Hepatocyte (in vitro differentiated cells): ENCODE data around the gene CEBPB. TPM values are rescaled to one million over a fixed set of nuclear protein-coding genes. Genes with fewer than 3 reads are reported as not detected.

Experiments
- DNase-seq: peaks from one replicate; pipeline ENCODE4 v3.0.0-alpha.2; 2016; ENCODE audit warnings: low spot score
- H2AFZ ChIP-seq: fragments of 200-600 bp; sonication (generic); 2 replicates; pipeline ENCODE4 v1.6.0; 2016; ENCODE audit warnings: antibody characterized with exemption, mild to moderate bottlenecking
- H3K27ac ChIP-seq: fragments of 200-600 bp; sonication (generic); 2 replicates; pipeline ENCODE4 v1.5.1; 2016; ENCODE audit warnings: mild to moderate bottlenecking
- H3K27me3 ChIP-seq: fragments of 200-600 bp; sonication (generic); 2 replicates; pipeline ENCODE4 v1.6.1; 2016
- H3K36me3 ChIP-seq: fragments of 200-600 bp; sonication (generic); replicated peaks from 2 replicates; pipeline ENCODE4 v1.5.1; 2016; ENCODE audit warnings: low read depth; ENCODE audit not compliant: insufficient read depth
- H3K4me1 ChIP-seq: fragments of 200-600 bp; sonication (generic); 2 replicates; pipeline ENCODE4 v1.5.1; 2016; ENCODE audit warnings: mild to moderate bottlenecking, moderate library complexity; ENCODE audit not compliant: insufficient read depth
- H3K4me2 ChIP-seq: fragments of 200-600 bp; sonication (generic); 2 replicates; pipeline ENCODE4 v1.6.0; 2016
- H3K4me3 ChIP-seq: fragments of 200-600 bp; sonication (generic); 2 replicates; pipeline ENCODE4 v1.5.1; 2016; ENCODE audit warnings: mild to moderate bottlenecking
- H3K79me2 ChIP-seq: fragments of 200-600 bp; sonication (generic); 2 replicates; pipeline ENCODE4 v1.6.0; 2017; ENCODE audit warnings: mild to moderate bottlenecking
- H3K9me2 ChIP-seq: fragments of 200-600 bp; sonication (generic); replicated peaks from 2 replicates; pipeline ENCODE4 v1.6.0; 2017; ENCODE audit warnings: mild to moderate bottlenecking; ENCODE audit not compliant: insufficient read depth
- H3K9me3 ChIP-seq: fragments of 200-600 bp; sonication (generic); 2 replicates; pipeline ENCODE4 v1.5.1; 2016; ENCODE audit warnings: low read depth, mild to moderate bottlenecking
- H4K20me1 ChIP-seq: fragments of 200-600 bp; sonication (generic); 2 replicates; pipeline ENCODE4 v1.6.0; 2016; ENCODE audit warnings: mild to moderate bottlenecking; ENCODE audit not compliant: insufficient read depth, poor library complexity, severe bottlenecking
- CTCF ChIP-seq: fragments of 200-600 bp; sonication (generic); IDR thresholded peaks from 2 replicates; pipeline ENCODE4 v1.5.1; 2016; ENCODE audit warnings: antibody characterized with exemption, mild to moderate bottlenecking; ENCODE audit not compliant: poor library complexity
- EZH2 ChIP-seq: fragments of 200-600 bp; sonication (generic); IDR thresholded peaks from 2 replicates; pipeline ENCODE4 v1.6.1; 2016; ENCODE audit warnings: antibody characterized with exemption, mild to moderate bottlenecking, borderline replicate concordance
- EZH2phosphoT487 ChIP-seq: fragments of 200-600 bp; sonication (generic); IDR thresholded peaks from one replicate; pipeline ENCODE4 v1.6.1; 2018; ENCODE audit warnings: antibody characterized with exemption, mild to moderate bottlenecking, low read depth, moderate library complexity; ENCODE audit not compliant: unreplicated experiment, severe bottlenecking
- WGBS: methylation state at CpG from one replicate; pipeline ENCODE4 v1.1.6; 2016; ENCODE audit warnings: low lambda C conversion rate; ENCODE audit errors: missing lambda C conversion rate; 5-methylcytosine and 5-hydroxymethylcytosine counted together
- polyA plus RNA-seq: library from polyadenylated mRNA; unstranded; fragments of >200 nt; fragmentation: Nextera tagmentation; extraction: Ambion mirVana; gene quantifications from 2 replicates; pipeline ENCODE4 v1.2.1, GENCODE V29; 2016
- total RNA-seq: library from RNA; depleted of rRNA; stranded (reverse); fragments of >200 nt; gene quantifications from 2 replicates; pipeline ENCODE4 v1.2.3, GENCODE V29; 2014

The CEBPB gene
- total and polyA plus RNA-seq, 2 experiments from 2014 or later, result 58.9 to 159 TPM

GRCh38 chr20:50163570-50164317 is 26.9 kb upstream of the CEBPB start:
- Histone ChIP-seq H3K27me3 (no peaks in the 10 kb centered on the region), H2AFZ (no peak overlapping the region), H3K79me2 (no peaks in the 10 kb centered on the region), H4K20me1 (no peaks in the 10 kb centered on the region), H3K4me3 (no peak overlapping the region), H3K9me3 (no peaks in the 10 kb centered on the region), H3K36me3 (no peaks in the 10 kb centered on the region), H3K4me2 (no peak overlapping the region), H3K9me2 (no peaks in the 10 kb centered on the region), H3K27ac (peak overlapping the region; percentile 75), H3K4me1 (peaks cover 22% of the 10 kb centered on the region)
- WGBS, result 58% methylated on average over 9 of the region's 9 CpGs
- TF ChIP-seq EZH2, result no peak
- no peak for TF ChIP-seq EZH2phosphoT487
- no peak for TF ChIP-seq CTCF
- DNase-seq, result no peak

GRCh38 chr20:50165684-50166554 is 24.7 kb upstream of the CEBPB start:
- Histone ChIP-seq H3K9me2 (no peaks in the 10 kb centered on the region), H4K20me1 (no peaks in the 10 kb centered on the region), H3K4me3 (peak overlapping the region; percentile 8), H3K27me3 (no peaks in the 10 kb centered on the region), H3K9me3 (no peaks in the 10 kb centered on the region), H2AFZ (no peak overlapping the region), H3K36me3 (no peaks in the 10 kb centered on the region), H3K27ac (peak overlapping the region; percentile 91), H3K4me2 (peak overlapping the region; percentile 67), H3K79me2 (no peaks in the 10 kb centered on the region), H3K4me1 (peaks cover 22% of the 10 kb centered on the region)
- 8% methylated on average over 20 of the region's 20 CpGs for WGBS
- DNase-seq, result peak; percentile 99
- TF ChIP-seq EZH2, result no peak
- TF ChIP-seq EZH2phosphoT487, result no peak
- no peak for TF ChIP-seq CTCF

- no peaks in the 10 kb centered on the region for H4K20me1 ChIP-seq
- no peak overlapping the region for H3K27ac ChIP-seq
- no peaks in the 10 kb centered on the region for H3K9me2 ChIP-seq
- H3K36me3 ChIP-seq, result no peaks in the 10 kb centered on the region
- H3K4me1 ChIP-seq, result peaks cover 10% of the 10 kb centered on the region
- H2AFZ ChIP-seq, result no peak overlapping the region
- H3K27me3 ChIP-seq, result no peaks in the 10 kb centered on the region
- 35% methylated on average over 5 of the region's 5 CpGs for WGBS
- no peak overlapping the region for H3K4me2 ChIP-seq
- H3K79me2 ChIP-seq, result peaks cover 8% of the 10 kb centered on the region
- DNase-seq, result peak; percentile 82
- no peak overlapping the region for H3K4me3 ChIP-seq
- TF ChIP-seq EZH2 (no peak), CTCF (peak; percentile 92)
- H3K9me3 ChIP-seq, result no peaks in the 10 kb centered on the region
Observed at GRCh38 chr20:50169329-50169823, 21.3 kb upstream of the CEBPB start.
